NOMO-1 treated with DMSO at 0.1 percent for 48 hours (cell line): ENCODE results near the gene HPS1.

ENCODE experiments used
- DNase-seq: peaks from one replicate; lab custom pipeline; 2025; ENCODE audit not compliant: unreplicated experiment; lab: John Stamatoyannopoulos, UW

HPS1 gene

GRCh38 chr10:98415731-98416119 lies 31.0 kb downstream of the HPS1 start:
- no peak for DNase-seq

- no peak for DNase-seq
Measured at GRCh38 chr10:98414932-98415730, 31.6 kb downstream of the HPS1 start, which contains the start of gene PYROXD2. TSS of gene PYROXD2 (minus strand) at chr10:98415182. CDS start at chr10:98415135, 47 bp downstream.

GRCh38 chr10:98414578-98414931 lies 32.2 kb downstream of the HPS1 start:
- no peak for DNase-seq

- DNase-seq, result no peak
Measured at GRCh38 chr10:98411768-98412167, 35.0 kb downstream of the HPS1 start.

- no peak for DNase-seq
Measured at GRCh38 chr10:98411166-98411565, 35.6 kb downstream of the HPS1 start.

- DNase-seq, result no peak
Measured at GRCh38 chr10:98410759-98411158, 36.0 kb downstream of the HPS1 start.

GRCh38 chr10:98410135-98410743 lies 36.5 kb downstream of the HPS1 start:
- DNase-seq, result no peak

- DNase-seq, result no peak
Measured at GRCh38 chr10:98408799-98409198, 37.9 kb downstream of the HPS1 start.

- no peak for DNase-seq
Measured at GRCh38 chr10:98407744-98408241, 38.9 kb downstream of the HPS1 start.

GRCh38 chr10:98407017-98407743 lies 39.6 kb downstream of the HPS1 start:
- no peak for DNase-seq

GRCh38 chr10:98405422-98405821 lies 41.3 kb downstream of the HPS1 start:
- no peak for DNase-seq

- DNase-seq, result no peak
Measured at GRCh38 chr10:98404571-98405359, 42.0 kb downstream of the HPS1 start.

GRCh38 chr10:98403812-98404504 lies 42.8 kb downstream of the HPS1 start:
- no peak for DNase-seq

- DNase-seq, result no peak
Measured at GRCh38 chr10:98402931-98403718, 43.6 kb downstream of the HPS1 start.

GRCh38 chr10:98402478-98402877 lies 44.3 kb downstream of the HPS1 start:
- no peak for DNase-seq

GRCh38 chr10:98400482-98400881 lies 46.3 kb downstream of the HPS1 start:
- no peak for DNase-seq

- no peak for DNase-seq
Measured at GRCh38 chr10:98399784-98400183, 47.0 kb downstream of the HPS1 start.

- DNase-seq, result no peak
Measured at GRCh38 chr10:98397089-98397600, 49.6 kb downstream of the HPS1 start.
